A673 (cell line): ENCODE results near the gene MTMR3.

Experiments
- CTCF ChIP-seq: fragments of 300-800, 200-600 bp; sonication (generic); conservative IDR thresholded peaks from 2 replicates; pipeline ENCODE4 v1.5.1; 2017; ENCODE audit warnings: low read depth, mild to moderate bottlenecking, antibody characterized with exemption, low read length, moderate library complexity, mixed read lengths
- EZH2 ChIP-seq: fragments of 200-600 bp; sonication (generic); IDR thresholded peaks from 2 replicates; pipeline ENCODE4 v1.6.1; 2017; ENCODE audit warnings: borderline replicate concordance, low read depth, mild to moderate bottlenecking, mixed read lengths, antibody characterized with exemption, low read length; ENCODE audit not compliant: poor library complexity, severe bottlenecking

GRCh38 chr22:29901354-29901753, 18.4 kb downstream of the MTMR3 start:
- TF ChIP-seq CTCF (no peak), EZH2 (no peak)
